ENCODE results near the gene NANOS1.

NANOS1 gene

GRCh38 chr10:119060107-119060506 lies 30.6 kb downstream of the NANOS1 start:
- DNase-seq (ENCODE audit: low read depth) = no peak
- no peak overlapping the region for H3K4me3 ChIP-seq (ENCODE audit: low read length)
- TF ChIP-seq CTCF (conservative IDR thresholded peaks at IDR 0.05; ENCODE audit: low read length) = no peak

GRCh38 chr10:119061352-119061751 lies 31.8 kb downstream of the NANOS1 start:
- DNase-seq (ENCODE audit: low read depth) = no peak
- H3K4me3 ChIP-seq (ENCODE audit: low read length) = no peak overlapping the region
- no peak for TF ChIP-seq CTCF (conservative IDR thresholded peaks at IDR 0.05; ENCODE audit: low read length)

- DNase-seq (ENCODE audit: low read depth) = no peak
- no peak for TF ChIP-seq CTCF (conservative IDR thresholded peaks at IDR 0.05; ENCODE audit: low read length)
- H3K4me3 ChIP-seq (ENCODE audit: low read length) = no peak overlapping the region
These were observed 32.4 kb downstream of the NANOS1 start for GRCh38 chr10:119061926-119062325.

GRCh38 chr10:119070395-119071165 lies 41.1 kb downstream of the NANOS1 start:
- H3K4me3 ChIP-seq (ENCODE audit: low read length) = no peak overlapping the region
- DNase-seq (ENCODE audit: low read depth) = no peak
- TF ChIP-seq CTCF (conservative IDR thresholded peaks at IDR 0.05; ENCODE audit: low read length) = no peak

GRCh38 chr10:119073584-119073983 lies 44.1 kb downstream of the NANOS1 start:
- no peak overlapping the region for H3K4me3 ChIP-seq (ENCODE audit: low read length)
- no peak for DNase-seq (ENCODE audit: low read depth)
- no peak for TF ChIP-seq CTCF (conservative IDR thresholded peaks at IDR 0.05; ENCODE audit: low read length)

- H3K4me3 ChIP-seq (ENCODE audit: low read length) = peak overlapping the region; percentile 90
- no peak for DNase-seq (ENCODE audit: low read depth)
- no peak for TF ChIP-seq CTCF (conservative IDR thresholded peaks at IDR 0.05; ENCODE audit: low read length)
These were observed 49.1 kb downstream of the NANOS1 start for GRCh38 chr10:119078422-119079179.
